Suprapubic skin (tissue), 3 donors: ENCODE results near the gene GTPBP10.

Experiments used
- CTCF ChIP-seq, 2 donors: fragments of 200-600 bp in 1 of 2; fragments of 450-650 bp in 1 of 2; sonication (generic) in 1 of 2; IDR thresholded peaks; one replicate each; pipeline ENCODE4 v1.5.1; 2016 to 2019; ENCODE audit warnings: antibody characterized with exemption in 2 of 2, mild to moderate bottlenecking in 1 of 2, moderate library complexity in 1 of 2
- POLR2A ChIP-seq, 2 donors: fragments of 450-650 bp; IDR thresholded peaks; one replicate each; pipeline ENCODE4 v1.6.1; 2017; ENCODE audit warnings: antibody characterized with exemption in 2 of 2, mild to moderate bottlenecking in 2 of 2, moderate library complexity in 2 of 2

GRCh38 chr7:90407484-90407821, 60.9 kb downstream of the GTPBP10 start:
- no peak for TF ChIP-seq POLR2A (IDR thresholded peaks at IDR 0.05)
- no peak for TF ChIP-seq CTCF (IDR thresholded peaks at IDR 0.05)
